ENCODE results near the gene NFKB2.

The NFKB2 gene

GRCh38 chr10:102396730-102397151 is 1.2 kb downstream of the NFKB2 start:
- H3K9me3 ChIP-seq = no peaks in the 10 kb centered on the region
- H3K36me3 ChIP-seq = peaks cover 9% of the 10 kb centered on the region
- no peaks in the 10 kb centered on the region for H3K27me3 ChIP-seq
- TF ChIP-seq CTCF (IDR thresholded peaks at IDR 0.05; ENCODE audit: low read depth, low read length) = no peak
- no peak overlapping the region for H3K4me3 ChIP-seq (ENCODE audit: low read depth, low read length)
- DNase-seq = no peak
- no peaks in the 10 kb centered on the region; the same call in 1 of the 2 replicates for H3K4me1 ChIP-seq

- no peak for DNase-seq
- Histone ChIP-seq H3K4me3 (ENCODE audit: low read depth, low read length) (no peak overlapping the region), H3K36me3 (peaks cover 9% of the 10 kb centered on the region), H3K27me3 (no peaks in the 10 kb centered on the region), H3K4me1 (peaks cover 3% of the 10 kb centered on the region; the same call in 1 of the 2 replicates), H3K9me3 (no peaks in the 10 kb centered on the region)
- TF ChIP-seq CTCF (IDR thresholded peaks at IDR 0.05; ENCODE audit: low read depth, low read length) = no peak
Observed at GRCh38 chr10:102397222-102398171, 2.0 kb downstream of the NFKB2 start.

GRCh38 chr10:102398172-102399020 is 2.9 kb downstream of the NFKB2 start:
- Histone ChIP-seq H3K9me3 (no peaks in the 10 kb centered on the region), H3K27me3 (no peaks in the 10 kb centered on the region), H3K4me3 (ENCODE audit: low read depth, low read length) (peak overlapping the region; percentile 59; the same call in 1 of the 2 replicates), H3K36me3 (peaks cover 14% of the 10 kb centered on the region), H3K4me1 (peaks cover 3% of the 10 kb centered on the region; the same call in 1 of the 2 replicates)
- TF ChIP-seq CTCF (IDR thresholded peaks at IDR 0.05; ENCODE audit: low read depth, low read length) = no peak
- no peak for DNase-seq

- peaks cover 20% of the 10 kb centered on the region for H3K36me3 ChIP-seq
- no peaks in the 10 kb centered on the region for H3K9me3 ChIP-seq
- H3K4me1 ChIP-seq = peaks cover 3% of the 10 kb centered on the region; the same call in 1 of the 2 replicates
- peak; percentile 89 for DNase-seq
- peak overlapping the region; percentile 59 for H3K4me3 ChIP-seq (ENCODE audit: low read depth, low read length)
- no peaks in the 10 kb centered on the region for H3K27me3 ChIP-seq
- peak; percentile 77 for TF ChIP-seq CTCF (IDR thresholded peaks at IDR 0.05; ENCODE audit: low read depth, low read length)
Observed at GRCh38 chr10:102399217-102400021, 3.9 kb downstream of the NFKB2 start.

- peaks cover 23% of the 10 kb centered on the region for H3K36me3 ChIP-seq
Observed at GRCh38 chr10:102400076-102400475, 4.6 kb downstream of the NFKB2 start.

More at GRCh38 chr10:102400076-102400475, 4.6 kb downstream of the NFKB2 start:
- TF ChIP-seq CTCF (IDR thresholded peaks at IDR 0.05; ENCODE audit: low read depth, low read length) = no peak
- H3K4me1 ChIP-seq = peaks cover 3% of the 10 kb centered on the region; the same call in 1 of the 2 replicates
- no peak overlapping the region for H3K4me3 ChIP-seq (ENCODE audit: low read depth, low read length)
- H3K27me3 ChIP-seq = no peaks in the 10 kb centered on the region
- H3K9me3 ChIP-seq = no peaks in the 10 kb centered on the region
- DNase-seq = no peak
